HG03280 (cell line): ENCODE measurements around the gene FBLIM1.

Experiments
- ATAC-seq: cut with Tn5 transposase; IDR thresholded peaks from one replicate; pipeline ENCODE4 v1.9.1; 2021; ENCODE audit warnings: mild to moderate bottlenecking, moderate library complexity; ENCODE audit not compliant: unreplicated experiment

FBLIM1 gene

GRCh38 chr1:15744122-15744679 is 14.4 kb upstream of the FBLIM1 start:
- no peak for ATAC-seq

GRCh38 chr1:15747378-15747777 is 11.2 kb upstream of the FBLIM1 start:
- ATAC-seq = no peak

- no peak for ATAC-seq
These were observed 10.3 kb upstream of the FBLIM1 start for GRCh38 chr1:15748264-15748663.

- ATAC-seq = no peak
These were observed 9.8 kb upstream of the FBLIM1 start for GRCh38 chr1:15748690-15749398.

GRCh38 chr1:15749399-15750291 is 8.9 kb upstream of the FBLIM1 start:
- no peak for ATAC-seq

GRCh38 chr1:15750924-15751323 is 7.7 kb upstream of the FBLIM1 start:
- ATAC-seq = no peak

GRCh38 chr1:15751717-15752116 is 6.9 kb upstream of the FBLIM1 start:
- no peak for ATAC-seq

GRCh38 chr1:15753776-15754175 is 4.8 kb upstream of the FBLIM1 start:
- no peak for ATAC-seq

- no peak for ATAC-seq
These were observed 3.5 kb upstream of the FBLIM1 start for GRCh38 chr1:15755021-15755645.

GRCh38 chr1:15755646-15756040 is 3.0 kb upstream of the FBLIM1 start:
- ATAC-seq = no peak

- no peak for ATAC-seq
These were observed 2.2 kb upstream of the FBLIM1 start for GRCh38 chr1:15756143-15757015.

GRCh38 chr1:15757016-15757543 is 1.5 kb upstream of the FBLIM1 start:
- ATAC-seq = no peak

- ATAC-seq = no peak
These were observed 836 bp upstream of the FBLIM1 start for GRCh38 chr1:15757575-15758342.

GRCh38 chr1:15758953-15759661 is 512 bp downstream of the FBLIM1 start:
- ATAC-seq = no peak

GRCh38 chr1:15760520-15761211 is 2.1 kb downstream of the FBLIM1 start:
- ATAC-seq = no peak

GRCh38 chr1:15761366-15762128 is 3.0 kb downstream of the FBLIM1 start:
- ATAC-seq = no peak

- ATAC-seq = no peak
These were observed 4.0 kb downstream of the FBLIM1 start for GRCh38 chr1:15762546-15762945.
